H54 (cell line): ENCODE results near the gene ITPR1.
"Not testable (repeated sequence)": the region's sequence is repeated elsewhere in the genome, so short reads cannot be mapped to it uniquely, and the experiment has no call there.

Experiments
- DNase-seq: peaks from one replicate; pipeline ENCODE4 v3.0.0; 2011; ENCODE audit warnings: low spot score, mixed read lengths; ENCODE audit not compliant: insufficient read length
- FAIRE-seq: peaks from 3 replicates; lab custom pipeline; 2011; peaks lifted over from hg19 to GRCh38; lab: Jason Lieb, UNC
- POLR2A ChIP-seq: IDR thresholded peaks from 2 replicates; pipeline ENCODE4 v1.6.1; 2011; ENCODE audit warnings: low read depth, mild to moderate bottlenecking, low read length

Gene ITPR1

GRCh38 chr3:4756855-4757574 lies 263.9 kb downstream of the ITPR1 start:
- no peak for DNase-seq

DNA sequence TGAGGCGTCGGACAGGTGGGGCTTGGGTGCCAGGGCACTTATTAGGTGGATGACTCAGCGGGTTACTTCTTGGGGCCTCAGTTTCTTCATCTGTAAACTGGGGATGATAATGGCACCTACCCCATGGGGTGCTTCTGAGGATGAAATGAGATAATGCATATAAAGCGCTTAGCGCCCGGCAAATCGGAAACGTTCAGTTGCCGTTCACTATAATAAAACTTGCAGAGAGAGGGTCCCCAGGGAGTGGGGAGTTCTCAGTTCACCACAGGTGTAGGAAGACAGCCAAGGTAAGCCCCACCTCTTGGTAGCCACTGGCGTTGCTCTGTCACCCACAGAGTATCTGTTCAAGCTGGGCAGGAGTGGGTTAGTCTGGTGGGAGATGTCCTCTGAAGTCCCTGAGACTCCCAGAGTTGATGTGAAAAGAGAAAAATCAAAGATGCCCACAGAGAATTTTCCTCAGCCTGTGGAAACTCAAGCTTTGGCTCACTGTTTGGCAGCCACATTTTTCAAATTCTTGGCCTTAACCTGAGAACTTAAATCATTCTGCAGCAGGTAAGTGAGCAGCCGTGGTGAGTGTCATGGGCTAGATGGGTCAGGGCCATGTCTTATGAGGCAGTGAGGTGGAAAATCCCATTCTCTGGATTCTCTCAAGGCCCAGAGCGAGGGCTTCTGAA lies 264.6 kb downstream of the ITPR1 start:
- no peak for DNase-seq
- no peak for TF ChIP-seq POLR2A
- no peak for FAIRE-seq

More at GRCh38 chr3:4756855-4757574, 263.9 kb downstream of the ITPR1 start:
- no peak for FAIRE-seq
- no peak for TF ChIP-seq POLR2A

DNA sequence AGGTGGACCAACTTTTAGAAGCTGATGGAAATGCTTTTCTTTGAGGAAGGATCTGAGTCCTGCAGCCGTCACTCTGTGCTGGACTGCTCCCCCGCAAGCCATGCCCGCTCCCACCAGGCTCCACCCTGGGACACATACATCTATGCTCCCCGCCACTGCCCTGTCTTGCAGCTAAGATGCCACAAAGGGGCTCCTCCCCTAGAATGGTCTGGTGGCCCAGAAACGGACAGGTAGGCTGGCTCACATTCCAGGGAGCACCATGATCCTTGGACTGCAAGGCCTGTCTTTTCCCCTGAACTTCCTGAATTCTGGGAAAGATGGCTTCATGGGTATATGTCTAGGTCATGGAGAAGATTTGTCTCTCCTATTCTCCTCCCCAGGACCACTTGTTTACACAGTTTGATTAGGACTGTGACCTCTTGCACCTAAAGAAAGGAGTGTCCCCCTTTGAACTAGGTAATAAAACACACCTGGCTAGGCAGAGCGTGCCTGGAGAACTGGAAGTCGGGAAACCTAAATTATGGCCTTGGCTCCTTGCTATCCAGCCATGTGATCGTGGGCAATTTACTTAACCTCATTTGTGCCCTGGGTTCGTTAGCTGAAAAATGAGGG lies 265.2 kb downstream of the ITPR1 start:
- no peak for DNase-seq
- no peak for TF ChIP-seq POLR2A
- FAIRE-seq, result no peak

DNA sequence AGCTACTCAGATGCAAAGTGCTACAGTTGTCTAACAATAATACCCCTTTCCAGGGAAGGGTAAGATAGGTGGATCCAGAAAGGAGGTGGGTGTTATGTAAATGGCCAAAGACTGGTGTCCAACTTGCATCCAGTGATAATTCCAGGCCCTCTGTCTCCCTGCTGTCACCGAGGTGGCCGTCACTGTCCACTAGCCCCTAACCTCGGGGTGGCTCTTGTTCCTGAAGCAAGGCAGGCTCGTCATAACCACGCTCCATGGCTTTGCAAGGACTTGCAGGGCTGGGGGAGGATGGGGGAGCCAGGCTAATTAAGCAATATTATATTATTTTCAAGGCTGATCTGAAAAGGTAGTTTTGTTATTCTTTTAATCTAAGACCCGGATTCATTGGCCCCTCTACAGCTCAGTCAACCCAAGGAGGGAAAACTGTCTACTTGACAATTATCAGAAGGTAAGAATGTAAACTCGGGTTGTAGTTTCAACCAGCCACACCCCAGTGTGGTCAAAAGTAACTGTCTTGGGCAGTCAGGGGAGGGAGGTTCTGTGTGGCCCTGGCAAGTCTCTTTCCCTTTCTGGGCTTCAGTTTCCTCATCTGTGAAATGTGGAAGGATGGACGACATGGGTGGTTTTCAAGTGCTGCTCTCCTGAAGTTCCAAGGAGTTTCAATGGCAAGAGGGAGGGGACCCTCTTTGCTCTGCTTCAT lies 266.0 kb downstream of the ITPR1 start:
- FAIRE-seq (no peak), DNase-seq (no peak)
- no peak for TF ChIP-seq POLR2A

- no peak for DNase-seq
- no peak for TF ChIP-seq POLR2A
- no peak for FAIRE-seq
Observed at GRCh38 chr3:4759689-4760312, 266.7 kb downstream of the ITPR1 start.

GRCh38 chr3:4761759-4762158 lies 268.6 kb downstream of the ITPR1 start:
- DNase-seq (no peak), FAIRE-seq (no peak)
- TF ChIP-seq POLR2A, result no peak

DNA sequence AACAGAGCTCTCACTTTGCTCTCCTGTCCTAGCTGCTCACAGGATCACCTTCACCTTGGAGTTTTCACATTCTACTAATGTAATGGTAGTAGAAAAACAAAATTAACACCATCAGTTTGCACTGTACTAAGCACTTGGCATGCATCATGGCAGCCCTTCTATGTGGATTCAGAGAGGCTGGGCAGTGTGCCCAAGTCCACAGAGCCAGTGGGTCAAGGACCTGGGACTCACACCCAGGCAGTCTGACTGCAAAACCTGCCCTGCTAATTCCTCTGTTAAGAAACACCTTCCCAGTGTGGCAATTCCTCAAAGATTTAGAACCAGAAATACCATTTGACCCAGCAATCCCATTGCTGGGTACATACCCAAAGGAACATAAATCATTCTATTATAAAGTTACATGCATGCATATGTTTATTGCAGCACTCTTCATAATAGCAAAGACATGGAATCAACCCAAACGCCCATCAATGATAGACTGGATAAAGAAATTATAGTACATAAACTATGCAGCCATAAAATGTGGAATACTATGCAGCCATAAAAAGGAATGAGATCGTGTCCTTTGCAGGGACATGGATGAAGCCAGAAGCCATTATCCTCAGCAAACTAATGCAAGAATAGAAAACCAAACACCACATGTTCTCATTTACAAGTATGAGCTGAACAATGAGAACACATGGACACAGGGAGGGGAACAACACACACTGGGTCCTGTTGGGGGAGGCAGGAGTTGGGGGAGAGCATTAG lies 269.5 kb downstream of the ITPR1 start:
- DNase-seq, FAIRE-seq: not testable (repeated sequence)

DNA sequence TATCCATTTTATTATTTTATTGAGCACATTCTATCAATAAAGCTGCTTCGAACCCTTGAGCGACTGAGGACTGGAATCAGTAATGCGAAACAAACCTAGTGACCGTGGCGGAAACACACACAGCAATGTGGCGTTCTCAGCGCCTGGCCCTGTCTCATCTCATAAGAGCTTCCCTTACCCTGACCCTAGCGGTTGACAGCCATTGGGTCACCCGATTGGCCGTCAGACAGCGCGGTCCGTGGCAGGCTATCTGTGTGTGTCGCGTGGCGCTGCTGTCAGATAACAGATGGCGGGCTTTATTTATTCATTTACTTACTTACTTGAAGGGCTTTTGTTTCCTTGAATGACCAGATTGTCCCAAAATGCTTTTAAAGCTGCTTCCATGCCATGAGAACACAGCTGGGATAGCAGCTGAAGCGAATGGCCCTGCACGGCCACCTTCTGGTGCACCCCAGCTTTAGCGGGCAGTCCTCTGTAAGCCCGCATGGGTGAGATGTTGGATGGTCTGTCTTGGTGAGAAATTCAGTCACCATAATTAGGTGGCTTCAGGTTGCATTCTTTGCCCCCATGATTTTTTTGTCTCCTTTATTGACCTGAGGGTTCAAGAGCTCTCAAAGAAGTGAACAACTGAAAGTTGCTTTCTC lies 270.6 kb downstream of the ITPR1 start:
- FAIRE-seq (no peak), DNase-seq (no peak)
- TF ChIP-seq POLR2A, result no peak

DNA sequence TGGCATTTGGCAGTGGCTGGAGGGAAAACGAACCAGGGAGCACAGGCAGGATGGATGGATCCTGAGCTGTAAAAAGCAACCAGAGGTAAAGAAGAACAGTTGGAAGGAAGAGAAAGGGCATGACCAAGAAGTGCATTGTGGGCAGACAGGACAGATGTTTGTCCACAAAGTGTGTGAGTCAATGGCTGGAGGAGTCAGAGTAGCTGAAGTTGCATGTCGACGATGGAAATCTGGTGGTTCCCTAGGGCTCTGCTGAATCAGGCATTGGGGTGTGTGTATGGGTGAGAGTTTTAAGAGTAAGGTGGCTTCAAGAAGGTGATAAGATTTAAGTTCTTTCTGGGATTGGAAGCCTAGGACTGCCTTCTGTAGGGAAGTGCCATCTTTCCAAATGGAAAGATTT lies 272.1 kb downstream of the ITPR1 start:
- FAIRE-seq (no peak), DNase-seq (no peak)
- no peak for TF ChIP-seq POLR2A

DNA sequence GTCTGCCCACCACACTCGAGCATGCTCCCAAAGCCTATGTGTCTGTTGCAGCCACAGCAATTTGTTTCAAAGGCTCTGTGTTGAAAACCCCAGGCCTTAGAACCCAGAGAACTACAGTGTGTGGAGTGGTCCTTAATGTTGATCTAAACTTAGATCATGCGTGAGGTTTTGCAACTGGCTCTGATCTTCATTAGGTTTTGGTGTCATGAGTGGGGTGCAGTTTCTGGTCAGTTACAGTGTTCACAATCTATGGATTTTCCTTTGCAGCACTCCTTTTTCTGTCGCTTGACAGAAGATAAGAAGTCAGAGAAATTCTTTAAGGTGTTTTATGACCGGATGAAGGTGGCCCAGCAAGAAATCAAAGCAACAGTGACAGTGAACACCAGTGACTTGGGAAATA lies 273.1 kb downstream of the ITPR1 start:
- FAIRE-seq, result no peak
- no peak for TF ChIP-seq POLR2A
- no peak for DNase-seq

DNA sequence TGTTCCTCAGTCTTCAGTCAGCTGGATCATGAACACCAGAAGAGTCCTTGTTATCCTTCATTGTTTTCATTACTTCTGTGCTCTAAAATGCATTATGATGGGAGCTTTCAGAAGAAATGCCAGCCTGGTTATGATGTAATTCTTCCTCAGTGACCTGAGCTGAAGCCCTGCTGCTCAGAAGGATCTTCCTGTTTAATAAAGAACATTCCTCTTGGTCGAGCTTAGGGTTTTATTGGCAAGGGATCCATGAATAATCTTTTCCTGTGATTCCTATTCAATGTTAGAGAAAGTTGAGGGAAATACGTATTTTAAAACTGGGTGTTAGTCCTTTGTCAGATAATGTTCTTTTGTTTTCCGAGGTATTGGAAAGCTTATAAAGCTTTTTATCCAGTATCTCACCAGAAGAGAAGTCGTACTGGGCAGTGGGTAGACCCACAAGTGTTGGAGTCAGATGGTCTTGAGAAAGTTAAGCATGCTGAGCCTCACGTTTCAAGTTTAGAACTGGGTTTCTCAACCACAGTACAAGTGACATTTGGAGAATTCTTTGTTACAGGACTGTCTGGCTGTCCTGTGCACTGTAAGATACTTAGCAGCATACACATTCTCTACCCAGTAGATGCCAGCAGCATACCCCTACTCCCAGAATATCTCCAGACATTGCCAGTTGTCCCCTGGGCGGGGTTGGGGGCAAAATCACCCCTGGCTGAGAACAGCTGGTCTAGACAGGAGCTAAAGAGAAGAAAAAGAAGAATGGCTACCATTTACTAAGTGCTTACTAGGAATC lies 273.8 kb downstream of the ITPR1 start:
- FAIRE-seq, result no peak
- no peak for DNase-seq
- TF ChIP-seq POLR2A, result no peak

DNA sequence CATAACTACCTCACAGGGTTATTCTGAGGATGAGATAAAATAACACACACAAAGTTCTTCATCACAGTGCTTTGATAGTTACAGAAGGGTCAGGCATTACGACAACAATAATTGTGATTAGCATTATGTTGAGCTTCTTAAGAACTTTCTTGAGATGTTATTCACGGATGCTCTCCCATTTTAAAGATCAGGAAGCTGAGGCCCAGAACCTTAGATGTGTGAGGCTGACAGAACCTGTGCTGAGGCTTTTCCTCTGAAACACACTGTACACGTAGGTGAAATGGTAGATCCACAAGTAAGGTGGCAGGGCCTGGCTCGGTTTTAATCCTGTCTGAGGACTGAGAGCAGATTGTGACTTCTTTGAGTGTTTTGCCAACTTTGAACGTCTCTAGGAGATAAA lies 274.9 kb downstream of the ITPR1 start:
- no peak for TF ChIP-seq POLR2A
- FAIRE-seq, result no peak
- DNase-seq, result no peak
